Right renal cortex interstitium (tissue), 3 donors: ENCODE measurements around the gene FHIT. TPM values are rescaled to one million over a fixed set of nuclear protein-coding genes. Genes with fewer than 3 reads are reported as not detected.

Experiments used
- DNase-seq, 3 donors: peaks; one replicate each; pipeline ENCODE4 v3.0.0-alpha.2; 2013; ENCODE audit warnings: low read depth in 3 of 3, low spot score in 2 of 3
- polyA plus RNA-seq, 3 donors: library from polyadenylated mRNA; unstranded; fragments of 120-200 nt; gene quantifications; one replicate each; pipeline ENCODE4 v1.2.1, GENCODE V29; 2013; ENCODE audit not compliant: insufficient read length in 3 of 3

FHIT gene
- polyA plus RNA-seq, 3 donors = 24.9 to 26.4 (median 25.9) TPM

DNA sequence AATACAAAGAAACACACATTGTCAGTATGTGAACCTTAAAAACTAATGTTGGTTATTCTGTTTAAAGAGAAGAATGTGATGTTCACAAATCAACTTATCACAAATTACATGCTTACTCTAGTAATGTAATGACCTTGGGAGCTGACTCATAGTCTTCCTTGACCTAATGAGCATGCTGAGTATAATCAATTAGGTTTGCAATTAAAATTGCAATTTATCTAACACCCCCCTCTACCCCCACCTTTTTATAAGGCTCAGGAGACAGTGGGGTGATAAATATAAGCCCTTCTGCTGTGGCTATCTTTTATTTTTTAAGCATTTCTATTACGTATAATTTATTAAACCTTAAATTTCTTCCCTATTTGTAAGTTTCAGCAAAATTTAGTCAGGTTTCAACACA lies 1253.7 kb downstream of the FHIT start:
- DNase-seq = no peak

DNA sequence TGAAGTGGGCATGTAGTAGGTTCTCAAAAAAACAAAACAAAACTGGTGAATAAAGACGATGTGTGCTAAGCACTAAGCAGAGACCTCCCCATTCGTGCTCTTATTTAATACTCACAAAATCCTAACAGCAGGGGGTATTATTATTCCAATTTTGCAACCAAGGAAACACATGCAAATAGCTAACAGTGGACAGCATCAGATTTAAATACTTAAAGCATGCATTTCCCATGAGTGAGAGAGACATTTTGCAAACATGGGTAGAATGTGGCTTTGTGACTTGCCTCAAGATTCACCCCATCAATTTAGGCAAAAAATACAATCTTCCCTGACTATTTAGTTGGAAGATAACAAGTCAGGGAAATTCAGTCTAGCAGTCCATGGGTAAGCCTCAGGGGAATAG lies 1255.2 kb downstream of the FHIT start:
- DNase-seq = no peak

GRCh38 chr3:59995563-59995962 lies 1255.7 kb downstream of the FHIT start:
- DNase-seq = no peak

DNA sequence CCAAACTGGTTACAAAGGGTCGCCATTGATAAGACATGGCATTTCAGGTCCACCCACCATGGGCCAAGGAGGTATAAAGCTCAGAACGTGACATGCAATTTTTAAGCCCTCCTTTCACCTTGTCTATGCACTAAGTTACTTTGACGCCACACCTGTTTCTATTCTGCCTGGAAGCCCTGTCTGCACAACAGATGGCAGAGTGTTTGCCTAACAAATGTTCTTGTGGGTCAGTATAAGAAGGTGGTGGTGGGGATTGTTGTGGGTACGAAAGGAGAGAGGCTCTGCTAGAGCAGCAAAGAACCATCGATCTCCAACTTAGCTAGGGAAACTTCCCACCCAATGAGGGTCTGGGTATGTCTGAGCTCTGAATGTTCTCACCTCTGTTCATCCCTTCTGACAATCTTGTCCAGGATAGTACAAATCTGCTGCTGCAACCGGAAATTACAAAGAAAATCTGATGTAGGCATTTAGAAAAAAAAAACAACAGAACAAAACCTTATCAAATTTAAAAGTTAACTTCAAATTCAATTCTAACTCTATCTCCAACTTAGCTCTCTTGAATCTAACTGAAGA lies 1256.4 kb downstream of the FHIT start:
- DNase-seq = no peak

DNA sequence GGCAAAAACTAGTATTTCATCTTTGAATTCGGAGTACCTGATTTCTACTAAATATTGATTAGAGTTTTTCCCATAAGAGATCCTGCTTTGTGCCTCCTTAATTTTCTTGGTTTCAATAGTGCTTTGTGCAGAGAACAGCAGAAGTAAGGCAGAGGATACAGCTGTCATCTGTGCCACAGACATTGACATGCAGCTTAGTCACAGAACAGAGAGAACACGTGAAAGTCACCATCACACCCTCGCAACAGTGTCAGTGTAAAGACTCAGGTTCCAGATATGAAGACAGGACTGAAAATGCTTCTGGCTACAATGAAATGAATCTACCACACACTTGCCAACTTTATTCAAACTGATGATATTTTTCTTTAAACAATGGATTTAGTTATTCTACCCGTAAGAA lies 1258.7 kb downstream of the FHIT start:
- DNase-seq = no peak

GRCh38 chr3:59990915-59991314 lies 1260.3 kb downstream of the FHIT start:
- DNase-seq = no peak

GRCh38 chr3:59982510-59982909 lies 1268.7 kb downstream of the FHIT start:
- DNase-seq = no peak

- DNase-seq = no peak
These were observed 1269.9 kb downstream of the FHIT start for GRCh38 chr3:59981377-59981776.

GRCh38 chr3:59980576-59980975 lies 1270.7 kb downstream of the FHIT start:
- DNase-seq = no peak

DNA sequence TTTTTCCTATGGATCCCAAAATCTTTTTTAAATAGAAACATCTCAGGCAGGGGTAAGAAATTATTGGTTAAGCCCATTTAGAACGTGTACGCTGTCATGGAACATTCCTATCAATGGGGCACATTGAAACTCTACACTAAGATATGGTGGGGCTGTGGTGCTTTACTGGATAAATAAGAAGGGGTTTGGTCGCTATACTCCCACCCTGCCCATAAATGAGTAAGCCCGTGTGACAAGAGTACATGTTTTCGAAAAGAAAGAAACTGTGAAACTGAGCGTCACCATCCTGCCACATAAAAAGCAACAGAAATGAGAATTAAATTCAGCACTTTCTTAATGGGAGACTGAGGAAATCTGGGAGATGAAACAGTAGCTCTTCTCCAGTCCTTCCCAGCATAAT lies 1271.7 kb downstream of the FHIT start:
- no peak for DNase-seq

DNA sequence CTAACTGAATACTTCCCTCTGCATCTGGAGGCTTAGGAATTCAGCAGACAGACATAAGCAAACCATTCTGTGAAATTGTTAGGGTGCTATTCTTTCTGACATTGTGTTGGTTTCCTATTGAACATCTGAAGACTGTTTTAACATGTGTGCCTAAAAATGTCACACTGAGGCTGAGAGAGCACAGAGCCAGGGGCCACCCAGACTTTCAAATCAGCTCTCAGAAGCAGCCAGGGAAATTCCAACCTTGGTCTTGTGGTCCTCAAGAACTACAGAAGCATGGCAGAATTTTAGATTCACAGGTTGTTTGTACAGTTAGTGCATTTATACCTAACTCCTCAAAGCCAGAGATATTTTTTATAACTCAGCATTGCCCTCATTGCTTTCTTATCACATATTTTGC lies 1272.3 kb downstream of the FHIT start:
- DNase-seq = no peak

DNA sequence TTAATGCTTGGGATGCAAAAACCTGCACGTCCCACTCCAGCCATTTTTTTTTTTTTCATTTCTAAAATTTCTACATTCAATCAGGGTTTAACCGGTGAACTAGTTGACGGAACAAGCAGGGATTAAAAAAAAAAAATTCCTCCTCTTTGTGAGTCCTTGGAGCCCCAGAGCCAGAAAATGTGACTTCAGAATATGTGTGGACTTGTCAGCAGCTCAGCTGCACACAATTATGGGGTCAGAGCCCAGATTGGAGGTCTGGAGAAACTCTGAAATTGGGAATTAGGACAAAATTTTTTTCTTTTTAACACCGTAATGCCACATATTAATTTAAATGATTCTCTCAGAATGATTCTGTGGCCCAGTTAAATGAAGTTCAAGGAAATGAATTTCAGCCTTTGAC lies 1280.5 kb downstream of the FHIT start:
- DNase-seq = no peak

DNA sequence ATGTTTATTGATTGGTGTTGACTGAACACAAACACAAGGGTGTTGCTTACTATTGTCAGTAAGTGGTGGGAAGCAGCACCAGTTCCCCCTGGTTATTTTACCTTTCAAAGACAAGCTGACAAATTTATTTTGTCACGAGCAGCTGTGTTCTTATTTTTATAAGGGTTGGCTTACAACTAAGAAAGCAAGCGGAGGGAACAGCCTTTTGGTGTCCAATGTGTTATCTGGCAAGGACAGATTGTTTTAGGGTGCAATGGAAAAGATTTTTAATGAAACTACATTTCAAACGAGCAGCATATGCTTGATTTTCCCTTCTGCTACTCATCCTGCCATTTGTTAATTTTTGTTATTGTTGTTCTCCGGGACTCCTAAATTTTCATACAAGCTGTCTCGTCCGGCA lies 1280.9 kb downstream of the FHIT start:
- no peak for DNase-seq

DNA sequence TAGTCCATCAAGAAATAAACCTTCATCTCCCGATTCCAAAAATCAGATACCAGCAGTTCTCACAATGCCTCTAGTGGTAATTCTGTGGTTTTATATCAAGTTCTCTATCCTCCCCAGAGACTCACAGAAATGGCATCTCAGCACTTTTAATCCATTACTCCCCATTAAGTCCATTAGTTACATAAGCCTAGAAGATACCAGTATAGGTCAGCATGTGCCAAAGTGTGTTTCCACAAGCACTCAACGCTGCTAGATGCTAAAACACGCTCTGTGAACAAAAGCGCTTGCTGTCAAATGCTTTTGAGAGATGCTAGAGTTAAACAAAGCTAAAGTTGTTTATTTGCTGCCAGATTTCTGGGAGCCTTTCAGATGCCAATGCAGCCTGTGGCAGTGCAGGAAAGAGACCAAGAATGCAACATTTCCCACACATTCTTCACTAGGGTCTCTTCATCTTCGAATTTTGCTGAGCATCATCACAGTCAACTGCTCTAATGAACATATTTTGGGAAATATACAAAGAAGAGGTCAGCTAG lies 1282.7 kb downstream of the FHIT start:
- no peak for DNase-seq

DNA sequence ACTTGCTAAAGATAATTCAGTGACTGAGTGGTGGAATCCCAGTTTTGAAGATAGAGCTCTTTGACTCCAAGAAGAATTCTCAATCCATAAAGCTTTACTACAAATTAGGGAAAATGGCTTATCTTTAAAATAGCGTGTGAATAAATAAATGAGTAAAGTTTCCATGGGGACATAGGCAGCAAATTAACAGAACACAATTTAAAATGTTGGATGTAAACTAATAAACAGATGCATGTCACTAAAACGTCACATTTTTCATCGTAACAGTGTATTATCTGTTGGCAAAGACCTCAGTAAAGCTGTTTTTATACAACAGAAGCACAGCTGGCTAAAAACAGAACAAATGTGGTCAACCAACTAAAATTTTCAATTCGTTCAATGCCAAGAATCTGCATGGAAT lies 1287.6 kb downstream of the FHIT start:
- no peak for DNase-seq

GRCh38 chr3:59957150-59957549 lies 1294.1 kb downstream of the FHIT start:
- no peak for DNase-seq

GRCh38 chr3:59953104-59953503 lies 1298.1 kb downstream of the FHIT start:
- no peak for DNase-seq

- DNase-seq = no peak
These were observed 1301.9 kb downstream of the FHIT start for GRCh38 chr3:59949311-59949710.

- no peak for DNase-seq
These were observed 1304.9 kb downstream of the FHIT start for GRCh38 chr3:59946401-59946800.

DNA sequence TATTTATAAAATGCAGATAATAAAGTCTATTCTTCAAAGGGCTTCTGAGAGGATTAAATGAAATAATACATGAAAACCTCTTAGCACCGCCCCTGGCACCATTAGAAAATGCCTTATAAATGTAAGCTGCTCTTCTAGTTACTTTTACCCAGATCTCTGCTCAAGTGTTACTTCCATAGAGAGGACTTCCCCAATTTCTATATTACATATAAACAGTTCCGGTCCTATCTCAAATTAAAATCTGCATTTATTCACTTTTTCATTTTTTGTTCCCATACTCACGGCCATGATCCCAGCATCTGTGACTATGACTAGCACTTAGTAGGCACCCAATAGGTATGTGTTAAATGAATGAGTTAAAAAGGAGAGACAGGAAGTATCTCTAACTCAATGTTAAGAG lies 1310.5 kb downstream of the FHIT start:
- DNase-seq = no peak

DNA sequence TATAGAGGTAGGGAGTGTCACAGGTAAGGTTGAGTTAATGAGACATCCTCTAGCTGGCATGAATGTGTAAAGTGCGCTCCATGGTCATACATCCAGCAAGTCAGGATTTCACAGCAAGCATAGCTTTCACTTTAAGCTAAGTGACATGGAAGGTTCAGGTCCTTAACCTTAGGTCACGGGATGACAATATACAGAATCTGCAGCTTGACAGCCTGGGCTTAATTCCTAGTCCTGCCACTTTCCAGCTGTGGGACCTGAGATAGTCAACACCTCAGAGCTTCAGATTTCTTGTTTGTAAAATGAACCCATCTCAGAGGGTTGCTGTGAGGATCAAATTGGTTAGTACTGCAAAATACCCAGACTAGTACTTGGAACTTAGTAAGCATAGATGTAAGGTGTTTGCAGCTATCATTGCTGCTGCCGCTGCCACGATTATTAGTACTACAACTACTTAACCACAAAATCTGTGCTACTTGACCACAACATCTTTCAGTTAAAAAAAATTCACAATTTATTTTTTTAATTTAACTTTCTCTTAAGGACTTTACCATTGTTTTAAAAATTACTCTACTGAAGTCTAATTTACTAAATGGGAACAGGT lies 1311.3 kb downstream of the FHIT start:
- no peak for DNase-seq

DNA sequence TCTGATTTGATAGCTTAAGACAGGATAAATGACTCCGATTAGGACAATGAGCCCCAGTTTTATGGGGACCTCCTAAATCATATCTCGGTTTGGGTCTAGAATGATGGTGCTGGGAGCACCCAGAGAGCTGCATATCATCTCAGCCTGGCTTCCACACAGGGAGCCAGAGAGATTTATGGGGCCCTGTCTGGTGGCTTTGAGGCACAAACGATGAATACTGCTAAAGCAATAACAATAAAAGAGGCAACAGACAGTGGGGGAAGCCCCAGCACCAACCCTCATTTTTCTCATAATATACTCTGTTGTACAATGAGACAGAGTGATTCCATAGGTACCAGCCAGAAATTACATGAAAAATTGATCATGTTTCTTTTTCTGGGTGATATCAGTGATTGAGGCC lies 1312.4 kb downstream of the FHIT start:
- no peak for DNase-seq

- DNase-seq = no peak
These were observed 1314.1 kb downstream of the FHIT start for GRCh38 chr3:59937201-59937600.
